GDM1 (cell line): ENCODE results near the gene PPP1R26.

ENCODE experiments used
- DNase-seq: peaks from one replicate; lab custom pipeline; 2025; lab: John Stamatoyannopoulos, UW

PPP1R26 gene

DNA sequence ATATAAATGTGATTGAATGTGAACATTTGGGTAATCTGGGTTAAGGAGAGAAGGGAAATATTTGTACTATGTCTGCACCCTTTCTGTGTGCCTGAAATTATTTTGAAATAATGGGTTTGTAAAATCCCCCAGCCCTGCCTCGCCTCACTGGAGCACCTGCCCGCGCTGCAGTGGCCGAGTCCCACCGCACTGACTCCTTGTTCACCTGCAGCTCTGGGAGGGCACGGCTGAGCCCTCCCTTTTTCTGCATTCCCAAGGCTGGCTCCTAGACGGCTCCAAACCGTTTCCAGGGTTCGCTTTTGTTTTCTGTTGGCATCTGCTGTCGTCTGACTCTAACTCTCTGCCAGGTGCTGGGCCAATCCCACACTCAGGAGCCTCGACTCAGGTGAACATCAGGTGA is 17.6 kb upstream of the PPP1R26 start:
- DNase-seq, result no peak

GRCh38 chr9:135463140-135463539 is 16.4 kb upstream of the PPP1R26 start:
- no peak for DNase-seq

DNA sequence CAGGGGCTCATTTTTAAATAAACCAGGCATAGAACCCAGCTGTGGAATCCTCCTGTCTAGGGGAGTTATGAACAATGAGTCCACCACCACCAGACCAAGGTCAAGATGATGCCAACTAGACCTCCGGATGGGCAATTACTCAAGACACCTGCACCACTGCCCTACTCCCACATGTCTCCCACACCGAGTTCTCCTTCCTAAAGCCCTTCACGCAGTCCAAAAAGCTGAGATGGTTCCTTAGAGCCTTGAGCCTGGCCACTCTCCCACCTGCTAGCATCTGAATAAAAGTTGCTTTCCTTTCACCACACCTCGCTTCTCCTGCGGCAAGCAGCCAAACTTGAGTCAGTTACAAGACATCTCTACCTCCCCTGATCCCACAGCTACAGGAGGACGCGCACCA is 15.4 kb upstream of the PPP1R26 start:
- no peak for DNase-seq

GRCh38 chr9:135468854-135469521 is 10.6 kb upstream of the PPP1R26 start:
- DNase-seq, result no peak

GRCh38 chr9:135471791-135472640 is 7.6 kb upstream of the PPP1R26 start:
- no peak for DNase-seq

DNA sequence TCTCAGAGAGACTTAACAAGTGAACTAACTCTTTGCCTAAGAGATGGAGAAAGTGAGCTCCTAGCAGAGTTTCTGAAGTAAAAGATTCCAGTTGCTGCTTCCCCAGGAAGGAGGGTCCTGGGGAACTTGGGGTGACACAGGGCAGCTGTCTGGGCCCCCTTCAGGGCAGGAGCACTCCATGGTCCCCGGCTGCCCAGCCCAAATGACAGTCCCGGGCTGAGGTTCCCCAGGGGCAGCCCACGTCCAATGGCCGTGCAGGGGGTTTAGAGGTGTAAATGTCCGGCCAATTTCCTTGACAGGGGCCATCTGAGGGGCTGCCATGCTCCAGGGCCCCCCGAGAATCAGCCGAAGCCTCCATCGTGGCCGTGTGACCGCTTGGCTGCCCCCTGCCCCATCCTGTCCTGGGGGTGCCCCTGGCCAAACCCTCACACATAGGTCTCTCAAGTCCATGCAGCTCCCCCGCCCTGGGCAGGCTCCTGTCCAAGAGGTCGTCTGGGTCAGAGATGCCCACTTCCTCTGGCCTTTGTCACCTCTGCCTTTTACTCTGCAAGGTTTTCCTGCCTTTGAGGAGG is 5.5 kb upstream of the PPP1R26 start:
- no peak for DNase-seq

GRCh38 chr9:135474915-135475314 is 4.7 kb upstream of the PPP1R26 start:
- DNase-seq, result no peak

DNA sequence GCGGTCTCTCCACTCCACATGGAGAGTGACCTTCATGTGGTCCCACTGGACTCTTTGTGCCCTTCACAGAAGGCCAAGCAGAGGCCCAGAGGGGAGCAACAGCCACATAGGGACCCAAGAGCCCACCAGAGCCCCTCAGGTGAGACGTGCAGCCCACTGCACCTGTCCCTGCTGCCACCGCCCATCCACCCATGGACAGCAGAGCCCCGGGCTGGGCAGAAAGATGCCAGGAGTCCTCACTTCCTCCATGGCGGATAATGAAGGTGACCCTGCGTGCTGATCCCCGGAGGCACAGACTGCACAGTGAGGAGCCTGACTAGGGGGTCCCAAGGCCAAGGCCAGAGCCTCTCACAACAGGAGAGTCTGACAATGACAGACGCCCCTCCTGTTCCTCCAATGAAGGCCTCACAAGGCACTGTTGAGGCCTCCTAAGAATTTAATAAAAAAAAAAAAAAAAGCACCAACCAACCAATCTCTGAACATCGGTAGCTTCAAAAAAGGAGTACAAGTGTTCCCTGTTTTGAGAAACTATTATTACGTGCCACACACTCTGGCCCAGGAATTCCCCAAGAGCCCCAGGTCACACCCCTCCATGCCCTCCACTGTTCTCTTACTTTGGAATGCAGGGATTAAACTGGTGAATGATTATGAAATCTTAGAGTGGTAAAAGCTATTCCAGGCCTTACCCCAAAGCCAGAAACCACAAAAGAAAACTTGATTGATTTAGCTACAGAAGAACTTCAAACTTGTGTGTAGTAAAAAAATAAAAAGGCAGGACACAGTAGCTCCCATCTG is 2.8 kb upstream of the PPP1R26 start:
- no peak for DNase-seq

DNA sequence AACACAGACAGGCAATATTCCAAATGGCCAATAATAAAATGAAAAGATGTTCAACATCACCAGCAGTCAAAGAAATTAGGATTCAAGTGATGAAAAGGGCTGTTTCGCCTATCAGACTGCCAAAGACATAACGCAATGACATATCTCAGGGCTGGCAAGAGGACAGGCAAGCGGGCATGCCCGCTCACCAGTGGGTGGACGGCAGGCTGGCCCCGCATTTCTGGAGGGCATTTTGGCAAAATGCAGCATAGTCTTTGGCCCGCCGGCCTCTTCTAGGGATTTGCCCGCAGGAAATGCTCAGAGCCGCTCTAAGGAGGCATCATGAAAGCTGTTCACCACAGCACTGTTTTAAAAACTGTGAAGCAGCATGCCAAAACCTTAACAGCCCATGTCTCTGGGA is 1.4 kb upstream of the PPP1R26 start:
- no peak for DNase-seq

DNA sequence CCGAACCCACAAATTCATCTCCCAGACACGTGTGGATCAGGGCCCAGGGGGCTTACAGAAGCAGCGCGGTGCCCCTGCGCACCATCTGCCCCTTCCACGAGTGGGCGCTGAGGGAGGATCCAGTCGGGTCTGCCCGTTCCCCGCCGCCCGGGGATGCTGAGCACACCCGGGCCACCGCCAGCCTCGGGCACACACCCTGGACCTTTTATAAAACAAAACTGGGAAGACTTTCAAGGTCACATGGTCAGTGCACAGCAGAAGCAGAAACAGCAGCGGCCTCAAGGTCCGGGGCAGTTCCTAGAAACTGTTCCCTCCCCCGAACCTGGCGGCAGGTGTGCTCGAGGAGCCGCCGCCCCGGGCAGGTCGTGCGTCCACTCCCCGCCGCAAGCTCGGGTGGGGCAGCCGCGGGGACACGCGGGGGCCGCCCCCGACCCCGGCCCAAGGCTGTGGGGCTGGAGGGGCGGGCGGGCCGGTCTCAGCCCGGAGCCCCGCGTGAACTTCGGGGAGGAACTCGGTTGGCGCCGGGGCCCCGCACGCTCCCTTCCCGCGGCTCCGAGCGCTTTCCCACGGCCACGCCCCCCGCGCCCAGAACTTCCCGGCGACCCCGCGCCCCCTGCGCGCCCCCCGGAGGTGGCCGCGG is 633 bp upstream of the PPP1R26 start:
- no peak for DNase-seq

- no peak for DNase-seq
These were observed 723 bp downstream of the PPP1R26 start for GRCh38 chr9:135480071-135480939.

DNA sequence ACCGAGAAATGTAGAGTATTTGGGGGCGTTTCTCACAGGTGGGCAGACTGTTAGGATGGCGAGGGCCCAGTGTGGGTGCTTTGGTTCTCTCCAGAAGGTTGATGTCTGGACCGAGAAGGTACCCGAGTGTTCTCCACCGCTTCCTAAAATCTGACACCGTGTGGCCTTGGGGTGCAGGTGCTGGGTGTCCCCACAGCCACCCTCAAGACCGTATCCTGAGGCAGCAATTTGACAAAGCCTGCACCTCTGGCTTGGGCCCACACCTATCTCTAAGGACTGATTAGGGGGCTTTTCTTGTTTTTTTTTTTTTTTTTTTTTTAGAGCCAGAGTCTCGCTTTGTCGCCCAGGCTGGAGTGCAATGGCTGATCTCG is 1.3 kb downstream of the PPP1R26 start:
- DNase-seq, result no peak

DNA sequence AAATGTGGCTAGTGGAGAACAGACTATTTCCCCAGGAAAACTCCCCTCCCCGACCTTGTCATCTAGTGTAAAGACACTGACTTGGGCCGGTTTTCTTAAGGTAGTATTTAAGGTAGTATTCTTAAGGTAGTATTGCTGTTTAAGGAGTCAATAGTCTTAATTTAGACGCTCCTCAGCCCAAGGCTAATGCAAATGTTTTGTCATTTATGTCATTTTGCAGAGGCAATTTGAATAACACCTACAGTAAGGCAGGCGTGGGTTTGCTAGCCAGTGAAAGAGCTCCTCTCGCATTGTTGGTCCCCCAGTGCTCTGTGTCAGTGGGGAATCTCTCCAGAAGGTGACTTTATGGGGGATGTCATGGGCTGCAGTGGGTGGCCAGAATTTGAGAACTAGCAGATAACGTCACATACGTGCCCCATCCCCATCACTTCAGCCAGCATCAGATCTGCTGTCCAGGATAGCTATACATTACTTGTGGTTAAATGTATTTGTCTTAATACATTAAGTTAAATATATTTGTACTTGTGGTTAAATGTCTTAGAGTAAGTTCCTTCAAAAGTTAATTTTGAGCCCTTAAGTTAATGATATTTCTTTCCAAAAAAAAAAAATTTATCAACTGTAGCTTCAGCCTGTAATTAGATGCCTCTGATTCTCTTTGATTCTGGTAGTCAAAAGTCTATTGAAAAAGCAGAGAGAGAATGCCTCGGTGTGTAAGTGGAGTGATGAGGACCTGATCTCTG is 2.6 kb downstream of the PPP1R26 start:
- no peak for DNase-seq

DNA sequence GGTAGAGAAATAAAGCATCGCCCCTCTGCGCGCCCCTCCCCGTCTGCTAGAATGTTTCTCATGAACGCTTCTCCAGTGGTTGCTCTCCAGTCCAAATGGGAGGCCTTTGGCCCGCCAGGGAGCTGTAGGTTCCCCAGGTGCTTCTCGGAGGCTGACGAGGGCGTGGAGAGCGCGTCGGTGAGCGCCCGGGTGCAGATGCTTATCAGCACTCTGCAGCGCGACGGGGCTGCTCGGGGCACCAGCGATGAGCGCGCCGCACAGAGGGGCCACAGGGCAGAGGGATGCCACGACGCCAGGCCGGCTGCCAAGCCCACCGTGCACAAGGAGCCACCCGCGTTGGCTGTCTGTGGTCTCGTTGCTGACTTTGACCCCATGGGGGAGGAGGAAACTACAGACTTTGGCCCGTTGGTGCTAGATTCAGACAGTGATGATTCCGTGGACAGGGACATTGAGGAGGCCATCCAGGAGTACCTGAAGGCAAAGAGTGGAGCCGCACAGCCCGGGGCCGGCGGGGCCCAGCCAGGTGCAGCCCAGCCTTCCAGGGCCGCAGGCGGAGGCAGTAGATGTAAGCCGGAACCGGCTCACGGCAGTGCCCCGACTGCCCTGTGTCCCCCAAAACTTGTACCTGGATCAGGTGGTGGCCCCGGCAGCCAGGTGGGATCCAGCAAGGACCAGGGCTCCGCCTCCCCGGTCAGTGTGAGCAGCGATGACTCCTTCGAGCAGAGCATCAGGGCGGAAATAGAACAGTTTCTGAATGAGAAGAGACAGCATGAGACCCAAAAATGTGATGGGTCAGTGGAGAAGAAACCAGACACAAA is 5.1 kb downstream of the PPP1R26 start:
- DNase-seq, result no peak

GRCh38 chr9:135485385-135485784 is 5.8 kb downstream of the PPP1R26 start:
- no peak for DNase-seq

- DNase-seq, result no peak
These were observed 6.2 kb downstream of the PPP1R26 start for GRCh38 chr9:135485832-135486231.

- DNase-seq, result no peak
These were observed 6.9 kb downstream of the PPP1R26 start for GRCh38 chr9:135486267-135487065.

DNA sequence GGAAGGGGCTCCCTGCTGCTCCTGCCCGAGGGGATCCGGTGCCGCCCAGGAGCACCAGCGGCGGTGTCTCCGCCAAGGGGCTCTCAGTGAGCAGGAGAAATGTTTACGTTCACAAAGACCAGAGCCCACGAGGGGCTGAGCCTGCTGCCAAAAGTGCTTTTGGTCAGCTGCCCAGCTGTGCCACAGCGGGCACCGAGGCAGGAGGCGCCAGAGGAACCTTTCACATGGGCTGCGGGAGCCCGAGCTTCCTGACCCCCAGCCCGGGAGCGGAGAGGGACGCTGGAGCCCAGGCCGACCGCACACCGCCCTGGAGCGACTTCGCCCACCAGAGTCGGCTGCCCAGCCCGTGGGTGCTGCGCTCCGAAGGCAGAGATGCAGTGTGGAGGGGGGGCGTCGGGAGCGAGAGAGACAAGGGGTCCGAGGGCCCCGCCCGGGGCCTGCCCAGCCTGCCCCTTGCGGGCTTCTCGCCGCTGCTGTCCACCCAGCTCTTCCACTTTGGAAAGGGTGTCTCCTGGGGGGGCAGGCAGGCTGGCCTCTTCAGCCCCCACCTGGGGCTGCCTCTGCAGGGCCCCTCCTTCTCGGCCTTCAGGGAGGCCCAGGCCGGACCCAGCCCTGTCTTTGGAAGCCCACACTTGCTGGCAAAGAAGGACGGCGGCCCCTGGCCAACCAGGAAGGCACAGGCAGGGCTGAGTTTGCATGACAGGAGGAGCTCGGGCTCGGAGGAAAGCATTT is 7.9 kb downstream of the PPP1R26 start:
- no peak for DNase-seq
